Measurements from ENCODE around the gene SLC16A12. TPM values are rescaled to one million over a fixed set of nuclear protein-coding genes. Genes with fewer than 3 reads are reported as not detected.
A peak's percentile ranks its signal among the peaks of the same experiment; 100 is the strongest.

The SLC16A12 gene
- total and polyA plus RNA-seq, 2 of the 13 experiments (the other 11 are each of a cell fraction or from before 2014, with no cell fraction given), result 0.02 TPM; not detected in 1

DNA sequence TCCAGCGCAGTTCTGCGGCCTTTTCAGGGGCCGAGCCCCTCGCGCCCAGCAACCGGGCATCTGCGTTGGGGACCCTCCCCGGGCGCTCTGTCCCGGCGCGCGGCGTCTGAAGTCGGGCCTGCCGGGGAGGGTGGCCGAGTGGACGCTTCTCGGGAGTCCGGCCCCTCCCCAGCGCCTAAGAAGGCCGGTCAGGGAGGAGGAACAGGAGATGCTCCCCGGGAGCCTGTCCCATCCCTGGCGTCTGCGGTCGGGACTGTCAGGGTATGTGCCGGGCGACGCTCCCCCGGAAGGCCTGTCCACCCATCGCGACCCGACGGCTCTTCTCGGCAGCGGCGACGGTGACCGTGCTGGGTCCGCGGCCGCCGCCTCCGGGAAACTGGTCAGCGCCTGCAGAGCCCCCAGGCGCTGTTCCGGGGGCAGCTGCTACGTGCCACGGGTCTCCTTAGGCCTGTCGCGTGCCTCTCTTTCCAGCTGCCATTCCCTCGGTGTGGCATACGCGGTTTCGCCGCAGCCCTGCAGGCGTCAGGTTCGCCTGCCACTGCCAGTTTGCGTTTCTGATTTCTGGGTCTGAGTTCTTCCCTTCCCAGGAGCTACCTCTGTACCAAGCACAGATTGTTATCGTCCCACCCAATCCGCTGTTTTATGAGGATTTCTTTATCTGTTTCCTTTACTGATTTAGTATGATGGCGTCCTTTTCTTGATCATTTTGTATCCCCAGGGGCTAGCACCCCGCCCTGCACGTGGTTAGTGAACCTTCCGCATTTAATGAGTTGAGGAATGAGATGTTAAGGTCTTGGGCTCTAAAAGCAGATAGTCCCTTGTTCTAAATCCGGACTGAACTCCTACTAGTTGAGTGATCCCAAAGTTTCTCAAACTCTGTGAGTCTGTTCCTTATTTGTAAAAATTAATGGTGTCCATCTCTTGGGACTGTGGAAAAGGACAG, 120.2 kb downstream of the SLC16A12 start (continued):
- TF ChIP-seq ZNF790 (CRISPR knock-in tag; IDR thresholded peaks at IDR 0.05; ENCODE audit: borderline replicate concordance) (no peak), ZNF33A (CRISPR knock-in tag; IDR thresholded peaks at IDR 0.05; ENCODE audit: borderline replicate concordance) (no peak), KDM5B (CRISPR knock-in tag; IDR thresholded peaks at IDR 0.05; ENCODE audit: borderline replicate concordance) (peak; percentile 86; the same call in 1 of the 2 replicates), ZNF605 (CRISPR knock-in tag; IDR thresholded peaks at IDR 0.05) (0 out of 2 replicates have a peak, but pooled peaks have one; percentile 18), PHF8 (CRISPR knock-in tag; IDR thresholded peaks at IDR 0.05) (peak; percentile 77), ZNF44 (CRISPR knock-in tag; IDR thresholded peaks at IDR 0.05) (no peak), FOXJ3 (CRISPR knock-in tag; IDR thresholded peaks at IDR 0.05; ENCODE audit: borderline replicate concordance) (peak; percentile 31; the same call in 1 of the 2 replicates), ZNF678 (CRISPR knock-in tag; IDR thresholded peaks at IDR 0.05) (peak; percentile 65; the same call in 1 of the 2 replicates), ZNF484 (CRISPR knock-in tag; IDR thresholded peaks at IDR 0.05; ENCODE audit: borderline replicate concordance, low read depth) (no peak), JUND (CRISPR knock-in tag; IDR thresholded peaks at IDR 0.05) (no peak), NONO (IDR thresholded peaks at IDR 0.05) (no peak), NONO (CRISPR knock-in tag; conservative IDR thresholded peaks at IDR 0.05) (0 out of 2 replicates have a peak, but pooled peaks have one; percentile 38)
- TF ChIP-seq, protein P1, sequence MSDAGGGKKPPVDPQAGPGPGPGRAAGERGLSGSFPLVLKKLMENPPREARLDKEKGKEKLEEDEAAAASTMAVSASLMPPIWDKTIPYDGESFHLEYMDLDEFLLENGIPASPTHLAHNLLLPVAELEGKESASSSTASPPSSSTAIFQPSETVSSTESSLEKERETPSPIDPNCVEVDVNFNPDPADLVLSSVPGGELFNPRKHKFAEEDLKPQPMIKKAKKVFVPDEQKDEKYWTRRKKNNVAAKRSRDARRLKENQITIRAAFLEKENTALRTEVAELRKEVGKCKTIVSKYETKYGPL (CRISPR knock-in tag; IDR thresholded peaks at IDR 0.05), result no peak
- TF ChIP-seq, protein P2, sequence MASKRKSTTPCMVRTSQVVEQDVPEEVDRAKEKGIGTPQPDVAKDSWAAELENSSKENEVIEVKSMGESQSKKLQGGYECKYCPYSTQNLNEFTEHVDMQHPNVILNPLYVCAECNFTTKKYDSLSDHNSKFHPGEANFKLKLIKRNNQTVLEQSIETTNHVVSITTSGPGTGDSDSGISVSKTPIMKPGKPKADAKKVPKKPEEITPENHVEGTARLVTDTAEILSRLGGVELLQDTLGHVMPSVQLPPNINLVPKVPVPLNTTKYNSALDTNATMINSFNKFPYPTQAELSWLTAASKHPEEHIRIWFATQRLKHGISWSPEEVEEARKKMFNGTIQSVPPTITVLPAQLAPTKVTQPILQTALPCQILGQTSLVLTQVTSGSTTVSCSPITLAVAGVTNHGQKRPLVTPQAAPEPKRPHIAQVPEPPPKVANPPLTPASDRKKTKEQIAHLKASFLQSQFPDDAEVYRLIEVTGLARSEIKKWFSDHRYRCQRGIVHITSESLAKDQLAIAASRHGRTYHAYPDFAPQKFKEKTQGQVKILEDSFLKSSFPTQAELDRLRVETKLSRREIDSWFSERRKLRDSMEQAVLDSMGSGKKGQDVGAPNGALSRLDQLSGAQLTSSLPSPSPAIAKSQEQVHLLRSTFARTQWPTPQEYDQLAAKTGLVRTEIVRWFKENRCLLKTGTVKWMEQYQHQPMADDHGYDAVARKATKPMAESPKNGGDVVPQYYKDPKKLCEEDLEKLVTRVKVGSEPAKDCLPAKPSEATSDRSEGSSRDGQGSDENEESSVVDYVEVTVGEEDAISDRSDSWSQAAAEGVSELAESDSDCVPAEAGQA (IDR thresholded peaks at IDR 0.05; ENCODE audit: low read depth), result no peak
- TF ChIP-seq, protein P2 (CRISPR knock-in tag; IDR thresholded peaks at IDR 0.05; ENCODE audit: borderline replicate concordance), result no peak
- TF ChIP-seq, protein P3, sequence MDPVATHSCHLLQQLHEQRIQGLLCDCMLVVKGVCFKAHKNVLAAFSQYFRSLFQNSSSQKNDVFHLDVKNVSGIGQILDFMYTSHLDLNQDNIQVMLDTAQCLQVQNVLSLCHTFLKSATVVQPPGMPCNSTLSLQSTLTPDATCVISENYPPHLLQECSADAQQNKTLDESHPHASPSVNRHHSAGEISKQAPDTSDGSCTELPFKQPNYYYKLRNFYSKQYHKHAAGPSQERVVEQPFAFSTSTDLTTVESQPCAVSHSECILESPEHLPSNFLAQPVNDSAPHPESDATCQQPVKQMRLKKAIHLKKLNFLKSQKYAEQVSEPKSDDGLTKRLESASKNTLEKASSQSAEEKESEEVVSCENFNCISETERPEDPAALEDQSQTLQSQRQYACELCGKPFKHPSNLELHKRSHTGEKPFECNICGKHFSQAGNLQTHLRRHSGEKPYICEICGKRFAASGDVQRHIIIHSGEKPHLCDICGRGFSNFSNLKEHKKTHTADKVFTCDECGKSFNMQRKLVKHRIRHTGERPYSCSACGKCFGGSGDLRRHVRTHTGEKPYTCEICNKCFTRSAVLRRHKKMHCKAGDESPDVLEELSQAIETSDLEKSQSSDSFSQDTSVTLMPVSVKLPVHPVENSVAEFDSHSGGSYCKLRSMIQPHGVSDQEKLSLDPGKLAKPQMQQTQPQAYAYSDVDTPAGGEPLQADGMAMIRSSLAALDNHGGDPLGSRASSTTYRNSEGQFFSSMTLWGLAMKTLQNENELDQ (CRISPR knock-in tag; IDR thresholded peaks at IDR 0.05; ENCODE audit: borderline replicate concordance), result no peak
- TF ChIP-seq, protein P4, sequence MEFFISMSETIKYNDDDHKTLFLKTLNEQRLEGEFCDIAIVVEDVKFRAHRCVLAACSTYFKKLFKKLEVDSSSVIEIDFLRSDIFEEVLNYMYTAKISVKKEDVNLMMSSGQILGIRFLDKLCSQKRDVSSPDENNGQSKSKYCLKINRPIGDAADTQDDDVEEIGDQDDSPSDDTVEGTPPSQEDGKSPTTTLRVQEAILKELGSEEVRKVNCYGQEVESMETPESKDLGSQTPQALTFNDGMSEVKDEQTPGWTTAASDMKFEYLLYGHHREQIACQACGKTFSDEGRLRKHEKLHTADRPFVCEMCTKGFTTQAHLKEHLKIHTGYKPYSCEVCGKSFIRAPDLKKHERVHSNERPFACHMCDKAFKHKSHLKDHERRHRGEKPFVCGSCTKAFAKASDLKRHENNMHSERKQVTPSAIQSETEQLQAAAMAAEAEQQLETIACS (CRISPR knock-in tag; IDR thresholded peaks at IDR 0.05), result no peak
